ENCODE data around the gene XKR3.

GRCh38 chr22:16828876-16829275, 3.7 kb upstream of the XKR3 start:
- no peak for TF ChIP-seq CTCF (IDR thresholded peaks at IDR 0.05)
- TF ChIP-seq POLR2A (IDR thresholded peaks at IDR 0.05), result no peak

Measured in Peyer's patch (tissue), 4 donors.